ENCODE data around the gene RCBTB2. TPM values are rescaled to one million over a fixed set of nuclear protein-coding genes. Genes with fewer than 3 reads are reported as not detected.

RCBTB2 gene
- total and polyA plus RNA-seq, 10 donors: 6.7 to 19.6 (median 14.8) TPM

GRCh38 chr13:48508011-48508410 is 24.9 kb downstream of the RCBTB2 start:
- Histone ChIP-seq H3K4me3 (no peak overlapping the region), H3K36me3 (peaks cover 0 to 40% (median 0%) of the 10 kb centered on the region in 6 donors), H3K9me3 (no peaks in the 10 kb centered on the region), H3K27me3 (replicated peaks in 1 of 7) (no peaks in the 10 kb centered on the region), H3K4me1 (peaks cover 10 to 50% (median 37%) of the 10 kb centered on the region in 6 donors), H3K27ac (no peak overlapping the region)
- intact Hi-C loops (cut with DNase I; ENCODE audit: low total_unique reads): no loop called here
- 88 to 96% (median 92%) methylated on average over 6 of the region's 6 CpGs for WGBS, 5 donors
- TF ChIP-seq POLR2AphosphoS5 (IDR thresholded peaks at IDR 0.05): no peak
- no peak for TF ChIP-seq CTCF (IDR thresholded peaks at IDR 0.05 in 8 of 11, conservative IDR thresholded peaks at IDR 0.05 in 3 of 11)
- TF ChIP-seq POLR2A (IDR thresholded peaks at IDR 0.05): no peak
- DNase-seq: no peak

- peaks cover 0 to 33% (median 0%) of the 10 kb centered on the region in 6 donors for H3K36me3 ChIP-seq
- H3K4me1 ChIP-seq: peaks cover 10 to 54% (median 38%) of the 10 kb centered on the region in 6 donors
- no peaks in the 10 kb centered on the region for H3K27me3 ChIP-seq (replicated peaks in 1 of 7)
- no peak for DNase-seq
- WGBS, 5 donors: 82 to 95% (median 91%) methylated on average over 10 of the region's 10 CpGs
- H3K9me3 ChIP-seq: no peaks in the 10 kb centered on the region
- peak overlapping the region in 5 of 8 donors; percentile 83 to 89 (median 86) for H3K27ac ChIP-seq
- no peak overlapping the region for H3K4me3 ChIP-seq
- intact Hi-C loops (cut with DNase I; ENCODE audit: low total_unique reads): no loop called here
- TF ChIP-seq POLR2A (IDR thresholded peaks at IDR 0.05) (no peak), POLR2AphosphoS5 (IDR thresholded peaks at IDR 0.05) (no peak), CTCF (IDR thresholded peaks at IDR 0.05 in 8 of 11, conservative IDR thresholded peaks at IDR 0.05 in 3 of 11) (no peak)
Measured at GRCh38 chr13:48507021-48507420, 25.9 kb downstream of the RCBTB2 start.

- Histone ChIP-seq H3K27ac (peak overlapping the region; percentile 30 to 89 (median 84)), H3K4me3 (peak overlapping the region in 1 of 8 donors; percentile 38), H3K27me3 (replicated peaks in 1 of 7) (no peaks in the 10 kb centered on the region), H3K4me1 (peaks cover 10 to 57% (median 39%) of the 10 kb centered on the region in 6 donors), H3K36me3 (peaks cover 0 to 25% (median 0%) of the 10 kb centered on the region in 6 donors), H3K9me3 (no peaks in the 10 kb centered on the region)
- intact Hi-C loops (cut with DNase I; ENCODE audit: low total_unique reads): no loop called here
- TF ChIP-seq POLR2AphosphoS5 (IDR thresholded peaks at IDR 0.05): peak in 1 of 3 donors; percentile 17
- no peak for TF ChIP-seq POLR2A (IDR thresholded peaks at IDR 0.05)
- peak; percentile 83 for DNase-seq
- WGBS, 5 donors: 64 to 80% (median 69%) methylated on average over 14 of the region's 14 CpGs
Measured at GRCh38 chr13:48506092-48506701, 26.7 kb downstream of the RCBTB2 start.

- H3K9me3 ChIP-seq: no peaks in the 10 kb centered on the region
- H3K4me1 ChIP-seq: peaks cover 10 to 61% (median 44%) of the 10 kb centered on the region in 6 donors
- no peak for DNase-seq
- peaks cover 0 to 20% (median 0%) of the 10 kb centered on the region in 6 donors for H3K36me3 ChIP-seq
- peak overlapping the region; percentile 54 to 89 (median 84) for H3K27ac ChIP-seq
- no peak for TF ChIP-seq POLR2A (IDR thresholded peaks at IDR 0.05)
- peak in 1 of 3 donors; percentile 77 for TF ChIP-seq POLR2AphosphoS5 (IDR thresholded peaks at IDR 0.05)
- TF ChIP-seq CTCF (IDR thresholded peaks at IDR 0.05 in 8 of 11, conservative IDR thresholded peaks at IDR 0.05 in 3 of 11): no peak
- intact Hi-C loops (cut with DNase I; ENCODE audit: low total_unique reads): no loop called here
- WGBS, 5 donors: 27 to 40% (median 30%) methylated on average over 11 of the region's 11 CpGs
- peak overlapping the region in 1 of 8 donors; percentile 38 for H3K4me3 ChIP-seq
- no peaks in the 10 kb centered on the region for H3K27me3 ChIP-seq (replicated peaks in 1 of 7)
Measured at GRCh38 chr13:48505597-48506091, 27.2 kb downstream of the RCBTB2 start.

Measured in spleen (tissue), 11 donors.